ENCODE data around the gene GABRR3.

Gene GABRR3

GRCh38 chr3:97999103-97999502 is 36.0 kb downstream of the GABRR3 start:
- no peak for TF ChIP-seq YY1 (IDR thresholded peaks at IDR 0.05; ENCODE audit: insufficient read depth, insufficient read length)
- no peak for TF ChIP-seq SUZ12 (IDR thresholded peaks at IDR 0.05; ENCODE audit: extremely low read depth, insufficient read depth, insufficient read length)
- no peak for TF ChIP-seq ZNF274 (IDR thresholded peaks at IDR 0.05; ENCODE audit: low read depth, low read length)
- DNase-seq (ENCODE audit: low read depth, low spot score): no peak
- H3K4me3 ChIP-seq (ENCODE audit: insufficient read length, low read depth): no peak overlapping the region
- no peaks in the 10 kb centered on the region for H3K9me3 ChIP-seq (ENCODE audit: insufficient read depth, low read length)
- H3K36me3 ChIP-seq (ENCODE audit: insufficient read depth, insufficient read length, low read length): no peaks in the 10 kb centered on the region
- no peaks in the 10 kb centered on the region for H3K27me3 ChIP-seq (ENCODE audit: insufficient read depth, insufficient read length)
- H3K9ac ChIP-seq (ENCODE audit: insufficient read length, low read depth): no peak overlapping the region
- no peaks in the 10 kb centered on the region for H3K4me1 ChIP-seq (ENCODE audit: insufficient read depth, insufficient read length)

DNA sequence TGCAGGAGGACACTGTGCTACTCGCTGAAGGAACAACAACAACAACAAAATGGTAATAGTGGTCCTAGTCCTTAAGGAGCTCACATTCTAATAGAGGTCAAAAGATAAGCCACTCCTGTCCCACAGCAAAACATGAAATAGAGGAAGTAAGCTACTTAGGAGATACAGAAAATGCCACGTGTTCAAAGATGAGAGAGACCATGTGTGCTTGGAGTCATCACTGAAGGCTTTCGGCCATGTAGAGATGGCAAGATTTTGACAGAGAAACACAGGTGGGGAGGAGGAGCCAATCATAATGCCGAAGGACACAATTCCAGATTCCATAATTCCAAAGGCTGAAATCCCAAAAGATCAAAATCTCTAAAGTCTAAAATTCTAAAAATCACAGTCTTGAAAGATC is 38.1 kb downstream of the GABRR3 start:
- Histone ChIP-seq H3K36me3 (ENCODE audit: insufficient read depth, insufficient read length, low read length) (no peaks in the 10 kb centered on the region), H3K9ac (ENCODE audit: insufficient read length, low read depth) (no peak overlapping the region), H3K27me3 (ENCODE audit: insufficient read depth, insufficient read length) (no peaks in the 10 kb centered on the region), H3K4me1 (ENCODE audit: insufficient read depth, insufficient read length) (no peaks in the 10 kb centered on the region), H3K9me3 (ENCODE audit: insufficient read depth, low read length) (no peaks in the 10 kb centered on the region), H3K4me3 (ENCODE audit: insufficient read length, low read depth) (no peak overlapping the region)
- no peak for TF ChIP-seq ZNF274 (IDR thresholded peaks at IDR 0.05; ENCODE audit: low read depth, low read length)
- no peak for TF ChIP-seq SUZ12 (IDR thresholded peaks at IDR 0.05; ENCODE audit: extremely low read depth, insufficient read depth, insufficient read length)
- no peak for TF ChIP-seq YY1 (IDR thresholded peaks at IDR 0.05; ENCODE audit: insufficient read depth, insufficient read length)
- DNase-seq (ENCODE audit: low read depth, low spot score): no peak

DNA sequence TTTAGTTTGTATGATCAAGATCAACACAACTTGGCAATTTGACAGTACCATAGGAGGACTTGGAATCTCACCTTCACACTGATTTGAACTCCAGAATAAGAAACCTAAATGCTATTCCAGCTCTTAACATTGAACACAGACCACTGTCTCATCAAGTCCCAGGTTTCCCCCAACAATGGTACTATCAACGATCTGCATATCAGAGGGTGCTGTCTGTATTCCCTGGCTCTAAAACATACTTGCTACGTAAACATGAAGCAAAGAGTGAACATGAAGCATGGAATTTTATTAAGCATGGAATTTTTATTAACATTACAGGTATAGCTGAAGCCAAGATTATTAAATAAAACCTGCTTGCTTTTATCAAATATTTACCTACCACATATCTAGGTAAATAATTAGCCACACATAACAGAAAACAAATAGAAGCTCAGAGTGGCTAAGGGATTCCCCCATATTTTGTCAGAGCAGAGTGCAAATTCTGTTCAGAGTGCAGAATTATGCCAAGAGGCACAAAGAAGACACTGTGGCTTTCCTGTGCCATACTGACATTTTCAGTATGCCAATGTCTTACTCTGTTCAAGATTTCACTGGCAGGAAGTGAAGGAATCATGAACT is 40.7 kb downstream of the GABRR3 start:
- Histone ChIP-seq H3K27me3 (ENCODE audit: insufficient read depth, insufficient read length) (no peaks in the 10 kb centered on the region), H3K9me3 (ENCODE audit: insufficient read depth, low read length) (no peaks in the 10 kb centered on the region), H3K36me3 (ENCODE audit: insufficient read depth, insufficient read length, low read length) (no peaks in the 10 kb centered on the region), H3K4me3 (ENCODE audit: insufficient read length, low read depth) (no peak overlapping the region), H3K9ac (ENCODE audit: insufficient read length, low read depth) (no peak overlapping the region), H3K4me1 (ENCODE audit: insufficient read depth, insufficient read length) (no peaks in the 10 kb centered on the region)
- no peak for TF ChIP-seq SUZ12 (IDR thresholded peaks at IDR 0.05; ENCODE audit: extremely low read depth, insufficient read depth, insufficient read length)
- no peak for TF ChIP-seq ZNF274 (IDR thresholded peaks at IDR 0.05; ENCODE audit: low read depth, low read length)
- TF ChIP-seq YY1 (IDR thresholded peaks at IDR 0.05; ENCODE audit: insufficient read depth, insufficient read length): no peak
- no peak for DNase-seq (ENCODE audit: low read depth, low spot score)

- TF ChIP-seq SUZ12 (IDR thresholded peaks at IDR 0.05; ENCODE audit: extremely low read depth, insufficient read depth, insufficient read length) (no peak), YY1 (IDR thresholded peaks at IDR 0.05; ENCODE audit: insufficient read depth, insufficient read length) (no peak), ZNF274 (IDR thresholded peaks at IDR 0.05; ENCODE audit: low read depth, low read length) (no peak)
- Histone ChIP-seq H3K36me3 (ENCODE audit: insufficient read depth, insufficient read length, low read length) (no peaks in the 10 kb centered on the region), H3K4me1 (ENCODE audit: insufficient read depth, insufficient read length) (no peaks in the 10 kb centered on the region), H3K4me3 (ENCODE audit: insufficient read length, low read depth) (no peak overlapping the region), H3K27me3 (ENCODE audit: insufficient read depth, insufficient read length) (no peaks in the 10 kb centered on the region), H3K9ac (ENCODE audit: insufficient read length, low read depth) (no peak overlapping the region), H3K9me3 (ENCODE audit: insufficient read depth, low read length) (no peaks in the 10 kb centered on the region)
- DNase-seq (ENCODE audit: low read depth, low spot score): no peak
These were observed 41.6 kb downstream of the GABRR3 start for GRCh38 chr3:97993526-97993925.

DNA sequence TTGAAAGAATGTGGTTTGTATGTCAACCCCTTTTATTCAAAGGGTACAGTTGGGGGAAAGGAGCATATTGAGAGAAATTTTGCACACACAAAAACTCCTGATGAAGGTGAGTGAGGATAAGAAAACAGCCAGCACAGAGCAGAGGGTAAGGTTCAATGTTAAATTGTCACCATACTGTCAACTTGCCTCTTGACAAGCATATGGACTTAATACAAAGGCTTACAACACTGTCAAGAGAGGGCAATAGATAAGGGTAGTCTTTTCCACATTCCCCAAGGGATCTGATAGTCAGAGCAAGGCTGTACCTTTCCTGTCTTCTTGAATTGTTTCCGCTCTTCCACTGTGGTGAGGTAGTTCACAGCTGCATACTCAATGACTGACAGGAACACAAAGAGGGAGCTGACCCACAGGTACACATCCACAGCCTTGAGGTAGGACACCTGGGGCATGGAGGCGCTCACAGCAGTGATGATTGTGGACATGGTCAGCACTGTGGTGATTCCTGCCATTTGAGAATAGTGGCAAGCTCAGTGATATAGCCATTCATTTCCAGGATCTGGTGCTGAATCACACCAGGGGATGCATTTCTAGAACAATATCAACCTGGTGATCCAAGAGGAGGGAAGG is 42.5 kb downstream of the GABRR3 start:
- TF ChIP-seq SUZ12 (IDR thresholded peaks at IDR 0.05; ENCODE audit: extremely low read depth, insufficient read depth, insufficient read length): no peak
- TF ChIP-seq YY1 (IDR thresholded peaks at IDR 0.05; ENCODE audit: insufficient read depth, insufficient read length): no peak
- no peak for TF ChIP-seq ZNF274 (IDR thresholded peaks at IDR 0.05; ENCODE audit: low read depth, low read length)
- no peak overlapping the region for H3K4me3 ChIP-seq (ENCODE audit: insufficient read length, low read depth)
- H3K4me1 ChIP-seq (ENCODE audit: insufficient read depth, insufficient read length): no peaks in the 10 kb centered on the region
- H3K9me3 ChIP-seq (ENCODE audit: insufficient read depth, low read length): no peaks in the 10 kb centered on the region
- no peaks in the 10 kb centered on the region for H3K36me3 ChIP-seq (ENCODE audit: insufficient read depth, insufficient read length, low read length)
- no peak for DNase-seq (ENCODE audit: low read depth, low spot score)
- no peak overlapping the region for H3K9ac ChIP-seq (ENCODE audit: insufficient read length, low read depth)
- H3K27me3 ChIP-seq (ENCODE audit: insufficient read depth, insufficient read length): no peaks in the 10 kb centered on the region

DNA sequence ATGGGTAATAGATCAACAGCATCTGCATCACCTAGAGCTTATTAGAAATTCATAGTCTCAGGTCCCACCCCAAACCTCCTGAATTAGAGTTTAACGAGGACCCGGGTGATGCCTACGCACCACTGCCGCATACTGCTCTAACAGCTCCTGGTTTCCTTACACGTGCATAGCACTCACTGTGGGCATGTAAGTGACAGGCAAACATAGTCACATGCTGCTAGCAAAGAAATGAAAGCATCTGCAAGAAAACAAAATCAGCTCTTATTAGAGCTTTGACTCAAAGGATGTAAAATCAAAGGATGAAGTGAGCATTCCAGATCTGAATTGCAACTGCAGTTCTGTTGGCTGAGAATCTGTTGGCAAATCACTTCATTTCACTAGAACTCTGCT is 43.8 kb downstream of the GABRR3 start:
- H3K4me3 ChIP-seq (ENCODE audit: insufficient read length, low read depth): no peak overlapping the region
- DNase-seq (ENCODE audit: low read depth, low spot score): no peak
- H3K4me1 ChIP-seq (ENCODE audit: insufficient read depth, insufficient read length): no peaks in the 10 kb centered on the region
- TF ChIP-seq ZNF274 (IDR thresholded peaks at IDR 0.05; ENCODE audit: low read depth, low read length) (no peak), YY1 (IDR thresholded peaks at IDR 0.05; ENCODE audit: insufficient read depth, insufficient read length) (no peak), SUZ12 (IDR thresholded peaks at IDR 0.05; ENCODE audit: extremely low read depth, insufficient read depth, insufficient read length) (no peak)
- H3K9ac ChIP-seq (ENCODE audit: insufficient read length, low read depth): no peak overlapping the region
- H3K9me3 ChIP-seq (ENCODE audit: insufficient read depth, low read length): no peaks in the 10 kb centered on the region
- no peaks in the 10 kb centered on the region for H3K27me3 ChIP-seq (ENCODE audit: insufficient read depth, insufficient read length)
- H3K36me3 ChIP-seq (ENCODE audit: insufficient read depth, insufficient read length, low read length): no peaks in the 10 kb centered on the region

DNA sequence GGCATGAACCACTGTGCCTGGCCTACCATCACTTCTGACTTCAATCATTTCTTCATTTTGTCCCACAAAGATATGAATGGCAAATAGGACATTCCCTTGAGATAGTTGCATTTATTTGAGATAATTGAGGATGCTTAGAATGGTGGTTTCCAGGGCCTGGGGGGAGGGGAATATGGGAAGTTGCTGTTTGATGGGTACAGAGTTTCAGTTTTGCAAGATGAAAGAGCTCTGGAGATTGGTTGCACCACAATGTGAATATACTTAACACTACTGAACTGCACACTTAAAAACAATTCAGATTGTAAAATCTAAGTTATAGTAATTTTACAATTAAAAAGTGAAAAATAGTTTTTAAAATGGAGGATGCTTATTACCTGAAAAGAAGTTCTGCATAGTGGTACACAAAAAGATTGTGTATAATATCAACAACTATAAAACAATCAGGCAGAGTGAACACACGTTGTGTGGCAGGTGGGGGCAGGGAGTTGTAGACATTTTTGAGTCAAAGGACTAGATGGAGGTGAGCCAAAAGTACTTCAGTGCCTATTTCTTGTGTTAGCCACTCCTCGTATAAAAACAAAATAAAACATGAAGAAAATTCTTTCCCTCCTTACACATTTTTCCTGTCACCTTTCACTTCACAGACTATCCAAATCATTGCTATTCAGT is 44.4 kb downstream of the GABRR3 start:
- DNase-seq (ENCODE audit: low read depth, low spot score): no peak
- H3K9ac ChIP-seq (ENCODE audit: insufficient read length, low read depth): no peak overlapping the region
- no peaks in the 10 kb centered on the region for H3K9me3 ChIP-seq (ENCODE audit: insufficient read depth, low read length)
- H3K36me3 ChIP-seq (ENCODE audit: insufficient read depth, insufficient read length, low read length): no peaks in the 10 kb centered on the region
- TF ChIP-seq ZNF274 (IDR thresholded peaks at IDR 0.05; ENCODE audit: low read depth, low read length) (no peak), YY1 (IDR thresholded peaks at IDR 0.05; ENCODE audit: insufficient read depth, insufficient read length) (no peak)
- no peaks in the 10 kb centered on the region for H3K27me3 ChIP-seq (ENCODE audit: insufficient read depth, insufficient read length)
- H3K4me1 ChIP-seq (ENCODE audit: insufficient read depth, insufficient read length): no peaks in the 10 kb centered on the region
- H3K4me3 ChIP-seq (ENCODE audit: insufficient read length, low read depth): no peak overlapping the region
